PC-3 (cell line): Measurements from ENCODE around the gene DEPP1. TPM values are rescaled to one million over a fixed set of nuclear protein-coding genes. Genes with fewer than 3 reads are reported as not detected.
A peak's percentile ranks its signal among the peaks of the same experiment; 100 is the strongest.

Experiments
- ATAC-seq: fragments of 200-7000 bp; cut with Tn5 transposase; 2 replicates; pipeline ENCODE4 v1.9.1; 2020; ENCODE audit warnings: mild to moderate bottlenecking, moderate library complexity
- BruUV-seq: library from RNA; stranded (reverse); fragments of 400-500 nt; replicated peaks from 2 replicates; lab custom pipeline; 2021; lab: Mats Ljungman, UMichigan
- CTCF ChIA-PET: fragments of 300-600 bp; sonication (Branson Sonifier 250); formaldehyde crosslinking; loops from one replicate; lab custom pipeline; 2022; ENCODE audit warnings: antibody characterized with exemption; lab: Charles Lee
- POLR2A ChIA-PET: fragments of 300-600 bp; sonication (Branson Sonifier 250); formaldehyde crosslinking; loops from one replicate; lab custom pipeline; 2022; ENCODE audit warnings: antibody characterized with exemption; ENCODE audit not compliant: unreplicated experiment; lab: Charles Lee
- DNase-seq: peaks from one replicate; pipeline ENCODE4 v3.0.0-alpha.2; 2015
- H2AFZ ChIP-seq: fragments of 300-600 bp; sonication (generic); 2 replicates; pipeline ENCODE4 v1.6.0; 2016; ENCODE audit warnings: antibody characterized with exemption, low read length
- H3F3A ChIP-seq: fragments of 300-600 bp; sonication (generic); one replicate; pipeline ENCODE4 v1.6.0; 2017; ENCODE audit warnings: antibody characterized with exemption, low read length, control low read depth, mild to moderate bottlenecking; ENCODE audit not compliant: unreplicated experiment
- H3K27ac ChIP-seq: fragments of 300-600 bp; sonication (generic); 2 replicates; pipeline ENCODE4 v1.5.1; 2016; ENCODE audit warnings: mild to moderate bottlenecking, low read length
- H3K27me3 ChIP-seq: fragments of 300-600 bp; sonication (generic); 2 replicates; pipeline ENCODE4 v1.6.1; 2016; ENCODE audit warnings: low read length, mixed read lengths
- H3K36me3 ChIP-seq: fragments of 300-600 bp; sonication (generic); 2 replicates; pipeline ENCODE4 v1.6.1; 2016; ENCODE audit warnings: low read depth, mixed run types, low read length, mixed read lengths
- H3K4me1 ChIP-seq: fragments of 300-600 bp; sonication (generic); 2 replicates; pipeline ENCODE4 v1.5.1; 2016; ENCODE audit warnings: low read length; ENCODE audit not compliant: insufficient read depth
- H3K4me2 ChIP-seq: fragments of 300-600 bp; sonication (generic); 2 replicates; pipeline ENCODE4 v1.6.0; 2016; ENCODE audit warnings: low read length
- H3K4me3 ChIP-seq: fragments of 300-600 bp; sonication (generic); 2 replicates; pipeline ENCODE4 v1.5.1; 2016; ENCODE audit warnings: mild to moderate bottlenecking, low read length, mixed read lengths
- H3K79me2 ChIP-seq: fragments of 300-600 bp; sonication (generic); 2 replicates; pipeline ENCODE4 v1.6.1; 2017; ENCODE audit warnings: low read length, mixed read lengths
- H3K9ac ChIP-seq: fragments of 300-600 bp; sonication (generic); 2 replicates; pipeline ENCODE4 v1.6.0; 2016; ENCODE audit warnings: mild to moderate bottlenecking, low read length
- H3K9me2 ChIP-seq: fragments of 300-600 bp; sonication (generic); replicated peaks from 2 replicates; pipeline ENCODE4 v1.6.1; 2016; ENCODE audit warnings: mixed run types, low read length, mixed read lengths
- H3K9me3 ChIP-seq: fragments of 300-600 bp; sonication (generic); 2 replicates; pipeline ENCODE4 v1.6.1; 2016; ENCODE audit warnings: low read length, mixed read lengths
- H4K20me1 ChIP-seq: fragments of 300-600 bp; sonication (generic); 2 replicates; pipeline ENCODE4 v1.6.1; 2016; ENCODE audit warnings: low read length, mixed read lengths
- CTCF ChIP-seq: fragments of 300-600 bp; sonication (generic); conservative IDR thresholded peaks from 2 replicates; pipeline ENCODE4 v1.5.1; 2017; ENCODE audit warnings: antibody characterized with exemption, low read depth, mild to moderate bottlenecking, low read length
- EZH2 ChIP-seq: fragments of 300-600 bp; sonication (generic); IDR thresholded peaks from one replicate; pipeline ENCODE4 v1.6.1; 2017; ENCODE audit warnings: antibody characterized with exemption, mild to moderate bottlenecking, low read length; ENCODE audit not compliant: unreplicated experiment
- EZH2phosphoT487 ChIP-seq: fragments of 300-600 bp; sonication (generic); IDR thresholded peaks from 2 replicates; pipeline ENCODE4 v1.6.1; 2018; ENCODE audit warnings: mild to moderate bottlenecking, antibody characterized with exemption, low read length, borderline replicate concordance
- intact Hi-C: fragments of 100-400 bp; cut with micrococcal nuclease; formaldehyde crosslinking; loops from 2 replicates; pipeline ENCODE4 v1.9.0; 2023
- total RNA-seq: library from RNA; depleted of rRNA; stranded (reverse); fragments of >200 nt; gene quantifications from 2 replicates; pipeline ENCODE4 v1.2.3, GENCODE V29; 2014

Gene DEPP1
- total RNA-seq, 1 experiment from 2014 or later: 9.0 TPM

- no peak for TF ChIP-seq EZH2phosphoT487
- peak; percentile 98 for TF ChIP-seq CTCF
- TF ChIP-seq EZH2: no peak
- H3K36me3 ChIP-seq: no peaks in the 10 kb centered on the region
- H3K4me1 ChIP-seq: peaks cover 47% of the 10 kb centered on the region
- peak overlapping the region; percentile 100 for H2AFZ ChIP-seq
- intact Hi-C loops: loop anchor here (1.0 kb wide), 2 partner anchors 16 to 43 kb away; partner anchors contain the start of gene RASSF4
- H3F3A ChIP-seq: no peaks in the 10 kb centered on the region
- H3K79me2 ChIP-seq: 0 out of 2 replicates have a peak, but pooled peaks cover 19% of the 10 kb centered on the region
- H3K9ac ChIP-seq: peak overlapping the region; percentile 78
- ChIA-PET CTCF (no interaction called here), POLR2A (no interaction called here)
- H3K4me2 ChIP-seq: peak overlapping the region; percentile 100
- H3K4me3 ChIP-seq: peak overlapping the region; percentile 91
- DNase-seq (peak; percentile 74), ATAC-seq (peak; percentile 79)
- BruUV-seq: no TSS peak
- no peaks in the 10 kb centered on the region for H3K27me3 ChIP-seq
- no peaks in the 10 kb centered on the region for H3K9me3 ChIP-seq
- H3K27ac ChIP-seq: peak overlapping the region; percentile 28
- H3K9me2 ChIP-seq: no peaks in the 10 kb centered on the region
- no peaks in the 10 kb centered on the region for H4K20me1 ChIP-seq
Measured at GRCh38 chr10:44974628-44975430, 3.8 kb downstream of the DEPP1 start.

- H3K4me3 ChIP-seq: peak overlapping the region; percentile 91
- ChIA-PET CTCF (no interaction called here), POLR2A (no interaction called here)
- DNase-seq (no peak), ATAC-seq (no peak)
- H3F3A ChIP-seq: no peaks in the 10 kb centered on the region
- BruUV-seq: no TSS peak
- no peaks in the 10 kb centered on the region for H3K9me3 ChIP-seq
- H3K27me3 ChIP-seq: no peaks in the 10 kb centered on the region
- peak overlapping the region; percentile 100 for H3K4me2 ChIP-seq
- no peaks in the 10 kb centered on the region for H4K20me1 ChIP-seq
- H3K9me2 ChIP-seq: no peaks in the 10 kb centered on the region
- intact Hi-C loops: no loop called here
- TF ChIP-seq CTCF (no peak), EZH2phosphoT487 (no peak), EZH2 (no peak)
- peak overlapping the region; percentile 78 for H3K9ac ChIP-seq
- H3K36me3 ChIP-seq: no peaks in the 10 kb centered on the region
- H2AFZ ChIP-seq: peak overlapping the region; percentile 100
- peaks cover 40% of the 10 kb centered on the region for H3K4me1 ChIP-seq
- peak overlapping the region; percentile 28; the same call in 1 of the 2 replicates for H3K27ac ChIP-seq
- 0 out of 2 replicates have a peak, but pooled peaks cover 19% of the 10 kb centered on the region for H3K79me2 ChIP-seq
Measured at GRCh38 chr10:44974082-44974627, 4.5 kb downstream of the DEPP1 start.
